SIG-M5 treated with dmso at 0.1 percent for 504 hours (cell line): Measurements from ENCODE around the gene BABAM1.
A peak's percentile ranks its signal among the peaks of the same experiment; 100 is the strongest.

Experiments used
- DNase-seq: peaks from one replicate; lab custom pipeline; 2025; ENCODE audit not compliant: unreplicated experiment; lab: John Stamatoyannopoulos, UW

The BABAM1 gene

DNA sequence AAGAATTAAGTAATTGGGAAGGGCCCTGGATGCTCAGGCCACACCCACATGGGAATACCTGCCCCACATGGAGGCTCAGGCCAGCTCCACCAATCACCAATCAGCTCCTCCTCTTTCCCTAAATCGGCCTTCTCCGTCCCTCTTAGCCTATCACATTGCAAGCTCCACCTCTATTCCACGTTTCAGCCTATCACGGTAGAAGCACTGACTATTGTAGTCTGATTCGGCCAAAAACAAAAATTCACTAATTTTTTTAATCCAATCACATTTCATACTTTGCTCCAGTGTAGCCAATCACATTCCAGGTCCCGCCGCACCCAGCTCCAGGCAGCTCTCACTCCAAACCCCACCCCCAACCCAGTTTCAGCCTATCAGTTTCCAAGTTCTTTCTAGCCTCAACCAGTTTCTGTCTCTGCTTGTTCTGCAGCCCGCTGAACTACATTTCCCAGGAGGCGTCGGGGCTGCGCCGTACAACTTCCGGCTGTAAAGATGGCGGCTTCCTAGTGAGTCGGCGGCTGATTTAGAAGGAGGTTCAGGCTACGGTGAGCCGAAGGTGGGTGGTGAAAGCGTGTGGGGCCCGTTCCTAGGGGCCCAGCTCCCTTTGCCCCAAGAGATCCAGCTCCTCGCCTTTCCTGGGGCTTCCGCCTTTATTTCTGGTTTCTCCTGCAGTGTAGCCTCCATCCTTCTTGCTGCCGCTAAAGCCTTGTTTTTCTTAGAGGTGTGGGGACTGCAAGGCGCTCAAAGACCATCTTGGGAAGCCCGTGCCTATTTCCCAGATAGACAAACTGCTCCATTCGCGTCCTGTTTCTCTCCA lies at the start of gene BABAM1:
Gene BABAM1, plus strand, starts transcription at position 469 of the 814 bp plus-strand sequence. CDS start 1,364 bp downstream, outside the sequence.
- peak; percentile 100 for DNase-seq

GRCh38 chr19:17219286-17219685 lies 48.0 kb upstream of the BABAM1 start:
- DNase-seq = no peak

- DNase-seq = peak; percentile 59
Observed at GRCh38 chr19:17220207-17220758, 47.0 kb upstream of the BABAM1 start.

- DNase-seq = no peak
Observed at GRCh38 chr19:17225053-17225452, 42.2 kb upstream of the BABAM1 start.

- DNase-seq = peak; percentile 94
Observed at GRCh38 chr19:17226002-17226933, 41.0 kb upstream of the BABAM1 start, which contains the start of gene OCEL1. Gene OCEL1 (plus strand): TSS chr19:17226226. CDS start chr19:17226248, 22 bp downstream.

DNA sequence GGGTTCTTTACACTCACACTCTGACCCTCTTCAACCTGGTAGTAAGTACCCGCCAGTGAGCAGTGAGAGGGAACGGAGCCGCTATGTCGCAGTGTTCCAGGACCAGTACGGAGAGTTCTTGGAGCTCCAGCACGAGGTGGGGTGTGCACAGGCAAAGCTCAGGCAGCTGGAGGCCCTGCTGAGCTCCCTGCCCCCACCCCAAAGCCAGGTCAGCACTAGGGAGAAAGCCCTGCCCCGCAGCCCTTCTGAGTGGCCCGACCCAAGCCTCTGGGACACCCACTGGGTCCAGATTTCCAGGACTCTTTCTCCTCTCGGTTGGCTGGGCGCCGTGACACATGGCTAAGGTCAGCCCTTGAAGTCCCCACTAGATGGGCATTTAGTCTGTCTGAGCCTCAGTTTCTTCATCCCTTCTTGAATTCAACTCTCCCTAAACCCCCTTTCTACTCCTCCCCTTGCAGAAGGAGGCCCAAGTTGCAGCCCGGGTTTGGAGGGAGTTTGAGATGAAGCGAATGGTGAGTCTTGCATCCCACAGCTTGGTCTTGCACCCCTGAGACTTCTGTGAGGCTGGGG lies 39.4 kb upstream of the BABAM1 start:
- DNase-seq = no peak

DNA sequence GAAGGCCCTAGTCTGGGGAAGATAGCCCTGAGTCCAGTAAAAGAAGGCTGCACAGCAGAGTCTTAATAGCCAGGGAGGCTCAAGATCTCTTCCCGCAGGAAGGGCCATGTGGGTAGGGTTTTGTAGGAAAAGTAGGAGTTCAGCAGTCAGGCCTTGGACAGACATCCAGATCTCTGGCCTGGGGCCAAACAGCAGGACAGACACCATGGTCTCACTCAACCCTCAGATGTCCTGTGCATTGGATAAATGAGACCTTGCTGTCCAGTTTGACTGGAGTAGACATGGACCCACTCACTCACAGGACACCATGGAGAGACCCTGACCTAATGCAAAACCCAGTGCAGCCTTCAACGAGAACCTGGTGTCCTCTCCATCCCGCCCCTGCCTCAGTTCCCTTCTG lies 37.4 kb upstream of the BABAM1 start:
- no peak for DNase-seq

DNA sequence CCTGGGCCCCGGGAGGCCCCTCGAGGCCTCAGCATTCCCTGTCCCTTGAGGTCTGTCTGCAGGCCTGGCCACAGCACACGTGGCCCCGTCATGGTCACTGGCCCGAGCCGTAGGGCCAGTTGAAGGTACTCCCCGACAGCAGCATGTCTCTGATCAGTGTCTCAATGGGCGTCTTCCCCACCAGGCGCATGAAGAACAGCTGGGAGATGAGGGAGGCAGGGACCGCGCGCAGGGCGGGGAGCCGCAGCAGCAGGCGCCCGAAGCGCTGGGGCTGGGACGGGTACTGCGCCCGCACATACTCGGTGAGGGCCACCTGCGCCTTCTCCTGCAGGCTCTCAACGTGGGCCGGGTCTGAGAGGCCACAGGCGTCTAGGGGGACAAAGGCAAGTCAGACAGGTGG lies 35.0 kb upstream of the BABAM1 start:
- DNase-seq = no peak

DNA sequence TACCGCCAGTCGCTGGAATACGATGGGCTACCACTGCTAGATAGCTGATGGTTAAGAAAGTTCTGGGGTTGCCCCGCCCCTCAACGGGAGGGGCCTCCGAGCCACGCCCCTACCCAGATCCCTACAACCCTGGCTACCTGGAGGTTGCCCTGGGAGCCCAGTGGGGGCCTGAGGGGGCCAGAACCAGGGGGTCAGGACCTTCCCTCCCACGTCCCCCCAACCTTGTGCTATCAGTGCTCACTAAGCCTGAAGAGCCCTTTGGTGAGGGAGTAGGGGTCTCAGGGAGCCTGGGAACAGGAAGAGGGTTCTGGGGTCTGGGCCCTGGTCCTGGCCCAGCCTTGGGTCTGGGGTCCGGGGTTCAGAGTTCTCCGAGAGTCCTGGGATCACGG lies 32.3 kb upstream of the BABAM1 start:
- DNase-seq = peak; percentile 47

GRCh38 chr19:17235300-17235970 lies 31.8 kb upstream of the BABAM1 start:
- DNase-seq = peak; percentile 36

DNA sequence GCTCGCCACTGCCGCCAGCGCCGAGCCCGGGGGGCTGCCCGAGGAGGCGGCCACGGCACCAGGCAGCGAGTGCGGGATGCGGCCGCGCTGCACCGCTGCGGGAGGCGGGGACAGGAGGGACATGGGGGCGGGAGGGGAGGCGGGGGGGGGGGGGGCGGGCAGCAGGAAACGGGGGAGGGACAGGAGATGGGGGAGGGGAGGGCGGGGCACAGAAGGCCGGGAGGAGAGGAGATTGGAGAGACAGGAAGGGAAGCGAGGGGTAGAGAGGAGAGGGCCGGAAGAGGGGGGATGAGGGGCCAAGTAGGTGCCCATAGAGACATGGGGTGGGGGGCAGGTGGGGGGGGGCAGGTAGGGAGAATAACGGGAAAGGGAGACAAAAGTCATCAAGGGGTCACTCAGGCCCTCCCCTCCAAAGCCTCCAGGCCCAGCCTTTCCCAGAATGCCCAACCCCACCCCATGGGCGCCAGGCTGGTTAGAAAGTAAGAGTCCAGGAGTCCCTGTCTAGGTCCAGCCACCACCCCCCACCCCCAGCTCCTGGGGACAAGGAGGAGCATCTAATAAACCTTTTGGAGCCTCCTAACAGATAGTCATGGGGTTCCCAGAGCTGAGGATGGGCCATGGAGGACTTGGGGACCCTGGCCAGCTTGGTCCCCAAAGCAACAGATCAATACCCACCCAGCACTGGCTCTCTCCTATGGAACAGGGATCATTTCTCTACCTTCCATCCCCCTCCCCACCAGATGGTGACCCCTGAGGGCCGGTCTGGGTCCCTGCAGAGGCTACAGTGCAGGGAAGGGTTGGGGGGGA lies 31.1 kb upstream of the BABAM1 start:
- DNase-seq = peak; percentile 24

GRCh38 chr19:17236811-17237543 lies 30.3 kb upstream of the BABAM1 start:
- DNase-seq = no peak

DNA sequence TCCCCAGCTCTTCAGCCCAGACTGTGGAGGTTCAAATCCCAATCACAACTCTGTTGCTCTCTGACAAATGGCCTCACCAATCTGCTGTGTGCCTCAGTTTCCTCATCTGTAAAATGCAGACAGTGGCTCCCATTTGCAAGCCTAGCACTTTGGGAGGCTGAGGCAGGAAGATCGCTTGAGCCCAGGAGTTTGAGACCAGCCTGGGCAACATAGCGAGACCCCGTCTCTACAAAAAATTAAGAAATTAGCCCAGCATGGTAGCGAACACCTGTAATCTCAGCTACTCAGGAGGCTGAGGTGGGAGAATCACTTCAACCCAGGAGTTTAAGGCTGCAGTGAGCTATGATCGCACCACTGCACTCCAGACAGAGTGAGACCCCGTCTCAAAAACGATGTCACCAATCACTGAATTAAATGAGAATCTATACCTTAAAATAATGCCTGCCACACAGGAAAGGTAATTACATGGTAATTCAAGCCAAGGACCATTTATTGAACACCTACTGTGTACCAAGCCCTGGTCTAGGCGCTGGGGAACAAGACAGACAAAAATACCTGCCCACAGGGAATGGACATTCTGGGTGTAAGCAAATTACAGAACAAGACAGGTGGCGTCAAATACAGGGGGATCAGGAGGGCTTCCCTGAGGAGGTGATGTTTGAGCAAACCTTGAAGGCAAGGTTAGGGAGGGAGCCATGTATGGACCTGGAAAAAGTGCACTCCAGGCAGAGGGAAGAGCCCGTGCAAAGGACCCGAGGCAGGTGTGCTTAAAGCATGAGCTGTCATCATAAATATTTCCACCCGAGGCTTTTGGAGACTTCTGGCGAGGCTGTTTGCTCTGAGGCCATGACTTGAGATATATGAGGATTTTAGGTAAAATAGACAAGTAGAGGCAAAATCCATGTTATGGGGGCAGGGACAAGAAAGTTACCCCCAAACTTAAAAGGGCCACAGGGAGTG lies 29.2 kb upstream of the BABAM1 start:
- DNase-seq = no peak

GRCh38 chr19:17240062-17240752 lies 27.0 kb upstream of the BABAM1 start:
- DNase-seq = no peak

DNA sequence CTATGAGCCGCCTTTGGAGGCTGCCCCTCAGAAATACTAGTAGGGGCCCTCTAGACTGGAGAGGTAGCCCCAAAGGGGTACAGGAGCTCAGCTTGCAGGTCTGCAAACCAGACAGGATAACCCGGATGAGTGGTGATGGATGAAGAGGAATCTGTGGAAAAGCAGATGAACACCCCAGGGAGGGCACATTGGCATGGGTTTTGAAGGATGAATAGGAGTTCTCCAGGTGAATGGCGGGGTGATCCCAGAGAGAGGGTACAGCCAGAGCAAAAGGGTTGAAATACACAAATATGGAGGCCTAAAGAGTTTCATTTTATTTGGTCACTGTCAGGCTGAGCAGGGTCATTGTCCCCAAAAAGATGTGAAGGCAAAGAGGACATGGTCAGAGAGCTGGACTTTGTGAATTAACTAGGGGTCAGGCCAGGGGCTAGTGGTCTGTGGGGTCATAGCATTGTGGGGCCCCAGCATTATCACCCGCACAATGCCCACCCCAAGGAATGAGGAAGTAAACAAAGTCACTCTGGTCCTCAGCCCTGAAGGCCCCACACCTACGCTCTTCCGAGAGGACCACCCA lies 26.3 kb upstream of the BABAM1 start:
- DNase-seq = no peak

- DNase-seq = no peak
Observed at GRCh38 chr19:17242431-17243208, 24.6 kb upstream of the BABAM1 start.
